Mucosa of gallbladder (tissue), 1 donor: ENCODE measurements around the gene CEP170. TPM values are rescaled to one million over a fixed set of nuclear protein-coding genes. Genes with fewer than 3 reads are reported as not detected.

Source experiments
- DNase-seq: peaks from one replicate; pipeline ENCODE4 v3.0.0-alpha.2; 2020; ENCODE audit warnings: low spot score
- total RNA-seq: library from RNA; stranded (reverse); gene quantifications from one replicate; pipeline ENCODE4 v1.2.1, GENCODE V29; 2021
- donor health status: DM: no; HTN: no; CAD: no.

Gene CEP170
- 38.9 TPM for total RNA-seq

- DNase-seq, result peak; percentile 91
Observed at GRCh38 chr1:243254927-243255790, at the start of gene CEP170. CEP170 (minus strand) TSS chr1:243255281; CDS start chr1:243225280, 30,001 bp downstream.

GRCh38 chr1:243301059-243301458 is 46.0 kb upstream of the CEP170 start:
- DNase-seq, result no peak

- DNase-seq, result no peak
Observed at GRCh38 chr1:243299069-243299468, 44.0 kb upstream of the CEP170 start.

GRCh38 chr1:243294723-243295121 is 39.6 kb upstream of the CEP170 start:
- no peak for DNase-seq

GRCh38 chr1:243293941-243294722 is 39.1 kb upstream of the CEP170 start:
- no peak for DNase-seq

- no peak for DNase-seq
Observed at GRCh38 chr1:243292117-243292516, 37.0 kb upstream of the CEP170 start.

GRCh38 chr1:243291292-243291691 is 36.2 kb upstream of the CEP170 start:
- no peak for DNase-seq

GRCh38 chr1:243288062-243288461 is 33.0 kb upstream of the CEP170 start:
- DNase-seq, result no peak

GRCh38 chr1:243287652-243288051 is 32.6 kb upstream of the CEP170 start:
- no peak for DNase-seq

GRCh38 chr1:243287123-243287460 is 32.0 kb upstream of the CEP170 start:
- DNase-seq, result no peak

GRCh38 chr1:243286409-243287122 is 31.5 kb upstream of the CEP170 start:
- DNase-seq, result no peak

GRCh38 chr1:243281672-243282071 is 26.6 kb upstream of the CEP170 start:
- no peak for DNase-seq

GRCh38 chr1:243280571-243281129 is 25.6 kb upstream of the CEP170 start:
- DNase-seq, result no peak

- no peak for DNase-seq
Observed at GRCh38 chr1:243275316-243275715, 20.2 kb upstream of the CEP170 start.

GRCh38 chr1:243273945-243274344 is 18.9 kb upstream of the CEP170 start:
- DNase-seq, result no peak

GRCh38 chr1:243273506-243273905 is 18.4 kb upstream of the CEP170 start:
- no peak for DNase-seq

GRCh38 chr1:243272401-243272800 is 17.3 kb upstream of the CEP170 start:
- DNase-seq, result no peak

GRCh38 chr1:243271996-243272395 is 16.9 kb upstream of the CEP170 start:
- no peak for DNase-seq

GRCh38 chr1:243270097-243270864 is 15.2 kb upstream of the CEP170 start:
- no peak for DNase-seq

GRCh38 chr1:243269461-243269801 is 14.3 kb upstream of the CEP170 start:
- no peak for DNase-seq

GRCh38 chr1:243268751-243269460 is 13.8 kb upstream of the CEP170 start:
- DNase-seq, result no peak
